Upper lobe of right lung (tissue), 1 donor: ENCODE data around the gene QSOX2. TPM values are rescaled to one million over a fixed set of nuclear protein-coding genes. Genes with fewer than 3 reads are reported as not detected.

Experiments used
- ATAC-seq: fragments of 200-7000 bp; cut with Tn5 transposase; one replicate; pipeline ENCODE4 v1.9.1; 2020; ENCODE audit warnings: mild to moderate bottlenecking, moderate library complexity
- DNase-seq: peaks from one replicate; pipeline ENCODE4 v3.0.0-alpha.2; 2020
- H3K27ac ChIP-seq: fragments of 200-600 bp; one replicate; pipeline ENCODE4 v1.8.0; 2022
- H3K27me3 ChIP-seq: fragments of 200-600 bp; one replicate; pipeline ENCODE4 v1.8.0; 2022; ENCODE audit warnings: mild to moderate bottlenecking
- H3K36me3 ChIP-seq: fragments of 200-600 bp; one replicate; pipeline ENCODE4 v1.8.0; 2022
- H3K4me1 ChIP-seq: fragments of 200-600 bp; one replicate; pipeline ENCODE4 v1.8.0; 2022
- H3K4me3 ChIP-seq: fragments of 200-600 bp; one replicate; pipeline ENCODE4 v1.8.0; 2022; ENCODE audit warnings: mild to moderate bottlenecking
- H3K9me3 ChIP-seq: fragments of 200-600 bp; one replicate; pipeline ENCODE4 v1.8.0; 2022
- CTCF ChIP-seq: fragments of 200-600 bp; IDR thresholded peaks from one replicate; pipeline ENCODE4 v1.8.0; 2022; ENCODE audit warnings: antibody characterized with exemption
- intact Hi-C: fragments of 100-400 bp; cut with DNase I; formaldehyde crosslinking; loops from one replicate; pipeline ENCODE4 v1.11.0; 2022
- total RNA-seq: library from RNA; stranded (reverse); fragmentation: NEBNext Ultra II Directional; extraction: Animal tissue kit (Norgen Biotek cat#: 25700); gene quantifications from one replicate; pipeline ENCODE4 v1.2.1, GENCODE V29; 2021
- donor health status: DM: no; HTN: yes; CAD: no; lungs with severe emphysema.

QSOX2 gene
- total RNA-seq, 1 donor from 2014 or later: 13.1 TPM

DNA sequence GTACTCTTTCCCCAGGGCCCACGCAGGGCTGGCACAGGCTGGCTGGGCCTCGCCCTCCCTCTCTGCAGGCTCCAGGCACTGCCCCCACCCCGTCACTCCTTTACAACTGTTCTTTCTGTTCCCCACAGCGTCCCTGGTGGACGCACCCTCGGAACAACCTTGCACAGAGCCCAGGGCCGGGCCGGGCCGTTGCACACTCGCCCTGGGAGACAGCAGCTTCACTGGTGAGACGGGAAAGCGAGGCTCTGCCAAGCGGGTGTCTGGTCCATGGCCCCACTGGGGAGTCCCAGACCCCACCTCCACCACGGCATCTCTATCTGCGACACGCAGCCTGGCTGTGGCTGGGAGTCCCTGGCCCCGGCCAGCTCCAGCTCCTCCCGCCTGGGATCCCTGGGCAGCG lies 18.4 kb upstream of the QSOX2 start:
- DNase-seq (no peak), ATAC-seq (no peak)
- no peak overlapping the region for H3K27ac ChIP-seq
- no peak for TF ChIP-seq CTCF
- intact Hi-C loops: no loop called here
- H3K9me3 ChIP-seq: no peaks in the 10 kb centered on the region
- no peaks in the 10 kb centered on the region for H3K27me3 ChIP-seq
- peaks cover 7% of the 10 kb centered on the region for H3K4me1 ChIP-seq
- no peak overlapping the region for H3K4me3 ChIP-seq
- no peaks in the 10 kb centered on the region for H3K36me3 ChIP-seq

- Histone ChIP-seq H3K4me3 (no peak overlapping the region), H3K4me1 (peaks cover 3% of the 10 kb centered on the region), H3K36me3 (no peaks in the 10 kb centered on the region), H3K9me3 (no peaks in the 10 kb centered on the region), H3K27me3 (no peaks in the 10 kb centered on the region), H3K27ac (no peak overlapping the region)
- TF ChIP-seq CTCF: no peak
- DNase-seq: no peak
- intact Hi-C loops: no loop called here
- ATAC-seq: no peak
Measured at GRCh38 chr9:136262671-136263178, 17.1 kb upstream of the QSOX2 start.

DNA sequence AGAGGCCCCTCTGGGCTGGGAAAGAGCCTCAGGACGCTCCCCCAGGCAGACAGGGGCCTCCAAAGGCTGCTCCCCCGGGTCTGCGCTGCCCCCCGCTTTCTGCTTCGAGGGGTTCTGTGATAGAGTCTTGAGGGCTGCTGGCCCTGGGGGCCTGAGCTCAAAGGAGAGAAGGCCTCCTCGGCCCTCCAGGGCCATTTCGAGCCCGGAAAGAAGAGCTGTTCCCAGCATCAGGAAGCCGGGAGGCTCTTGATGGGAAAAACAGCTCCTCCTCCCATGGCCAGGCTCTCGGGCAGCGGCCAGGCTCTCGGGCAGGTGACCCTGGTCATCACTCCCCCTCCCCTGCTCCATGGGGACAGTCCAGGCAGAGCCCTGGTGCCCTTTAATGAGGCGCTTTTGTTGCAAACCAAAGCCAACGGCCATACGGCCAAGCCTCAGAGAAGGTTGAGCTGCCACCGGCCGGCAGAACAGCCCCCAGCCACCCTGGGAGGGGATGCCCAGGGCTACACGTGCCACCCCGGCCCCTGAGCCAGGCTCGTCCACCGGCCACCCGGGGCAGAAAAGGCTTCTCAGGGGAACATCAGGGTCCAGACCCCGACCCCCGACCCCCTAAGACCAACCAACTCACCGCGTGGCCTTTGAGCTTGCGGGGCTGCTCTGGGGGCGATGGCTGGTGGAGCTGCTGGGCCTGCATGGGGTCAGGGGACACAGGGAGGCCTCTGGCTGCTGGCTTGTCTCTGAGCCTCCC lies 16.2 kb upstream of the QSOX2 start:
- Histone ChIP-seq H3K27ac (no peak overlapping the region), H3K4me1 (no peaks in the 10 kb centered on the region), H3K4me3 (no peak overlapping the region), H3K9me3 (no peaks in the 10 kb centered on the region), H3K36me3 (no peaks in the 10 kb centered on the region), H3K27me3 (peaks cover under 1% of the 10 kb centered on the region)
- TF ChIP-seq CTCF: no peak
- intact Hi-C loops: no loop called here
- ATAC-seq (no peak), DNase-seq (no peak)

- no peak for ATAC-seq
- Histone ChIP-seq H3K36me3 (no peaks in the 10 kb centered on the region), H3K4me3 (no peak overlapping the region), H3K27me3 (peaks cover 5% of the 10 kb centered on the region), H3K9me3 (no peaks in the 10 kb centered on the region), H3K27ac (no peak overlapping the region), H3K4me1 (no peaks in the 10 kb centered on the region)
- DNase-seq: no peak
- no peak for TF ChIP-seq CTCF
- intact Hi-C loops: no loop called here
Measured at GRCh38 chr9:136260936-136261472, 15.4 kb upstream of the QSOX2 start.

DNA sequence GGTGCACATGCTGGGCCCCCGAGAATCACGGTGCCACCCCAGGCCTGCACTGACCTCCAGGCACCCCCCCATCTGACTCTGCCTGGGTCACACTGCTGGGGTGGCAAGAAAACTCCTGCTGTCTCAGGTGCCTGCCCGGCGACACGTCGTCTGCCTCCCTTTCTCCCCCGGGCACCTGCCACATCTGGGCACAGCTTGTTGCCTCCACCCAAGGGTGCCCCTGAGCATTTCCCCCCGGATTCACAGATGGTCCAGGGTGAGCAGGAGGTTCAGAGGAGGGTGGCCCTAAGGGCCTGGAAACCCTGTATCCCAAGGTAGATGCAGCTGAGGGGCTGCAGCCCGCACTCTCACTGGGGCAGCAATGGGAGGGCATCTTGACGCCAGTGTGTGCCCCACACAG lies 14.9 kb upstream of the QSOX2 start:
- intact Hi-C loops: no loop called here
- DNase-seq (no peak), ATAC-seq (no peak)
- Histone ChIP-seq H3K9me3 (no peaks in the 10 kb centered on the region), H3K27ac (no peak overlapping the region), H3K4me3 (no peak overlapping the region), H3K4me1 (no peaks in the 10 kb centered on the region), H3K36me3 (no peaks in the 10 kb centered on the region), H3K27me3 (peaks cover 5% of the 10 kb centered on the region)
- TF ChIP-seq CTCF: no peak
